Measurements from ENCODE around the gene TBC1D5. TPM values are rescaled to one million over a fixed set of nuclear protein-coding genes. Genes with fewer than 3 reads are reported as not detected.

Gene TBC1D5
- total RNA-seq, 1 experiment from 2014 or later: 26.1 TPM

- no peak for DNase-seq (ENCODE audit: low spot score)
- Mint-ChIP-seq H3K36me3 (no peaks in the 10 kb centered on the region), H3K27ac (no peak overlapping the region), H3K4me1 (peaks cover 27% of the 10 kb centered on the region), H3K27me3 (ENCODE audit: low read depth) (no peaks in the 10 kb centered on the region), H3K9me3 (no peaks in the 10 kb centered on the region), H3K4me3 (no peak overlapping the region)
- ChIA-PET CTCF (interaction anchor here (1.0 kb wide), 1 partner anchor 635 kb away, joined by 3 read pairs; no protein-coding TSS in a partner anchor), POLR2A (no interaction called here)
- TF ChIP-seq ZNF219 (CRISPR knock-in tag; IDR thresholded peaks at IDR 0.05; ENCODE audit: borderline replicate concordance): no peak
- TF ChIP-seq, protein P1, sequence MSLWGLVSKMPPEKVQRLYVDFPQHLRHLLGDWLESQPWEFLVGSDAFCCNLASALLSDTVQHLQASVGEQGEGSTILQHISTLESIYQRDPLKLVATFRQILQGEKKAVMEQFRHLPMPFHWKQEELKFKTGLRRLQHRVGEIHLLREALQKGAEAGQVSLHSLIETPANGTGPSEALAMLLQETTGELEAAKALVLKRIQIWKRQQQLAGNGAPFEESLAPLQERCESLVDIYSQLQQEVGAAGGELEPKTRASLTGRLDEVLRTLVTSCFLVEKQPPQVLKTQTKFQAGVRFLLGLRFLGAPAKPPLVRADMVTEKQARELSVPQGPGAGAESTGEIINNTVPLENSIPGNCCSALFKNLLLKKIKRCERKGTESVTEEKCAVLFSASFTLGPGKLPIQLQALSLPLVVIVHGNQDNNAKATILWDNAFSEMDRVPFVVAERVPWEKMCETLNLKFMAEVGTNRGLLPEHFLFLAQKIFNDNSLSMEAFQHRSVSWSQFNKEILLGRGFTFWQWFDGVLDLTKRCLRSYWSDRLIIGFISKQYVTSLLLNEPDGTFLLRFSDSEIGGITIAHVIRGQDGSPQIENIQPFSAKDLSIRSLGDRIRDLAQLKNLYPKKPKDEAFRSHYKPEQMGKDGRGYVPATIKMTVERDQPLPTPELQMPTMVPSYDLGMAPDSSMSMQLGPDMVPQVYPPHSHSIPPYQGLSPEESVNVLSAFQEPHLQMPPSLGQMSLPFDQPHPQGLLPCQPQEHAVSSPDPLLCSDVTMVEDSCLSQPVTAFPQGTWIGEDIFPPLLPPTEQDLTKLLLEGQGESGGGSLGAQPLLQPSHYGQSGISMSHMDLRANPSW (CRISPR knock-in tag; conservative IDR thresholded peaks at IDR 0.05; ENCODE audit: low read depth): no peak
- TF ChIP-seq E2F5 (CRISPR knock-in tag; IDR thresholded peaks at IDR 0.05): no peak
- TF ChIP-seq CREB1 (CRISPR knock-in tag; IDR thresholded peaks at IDR 0.05): no peak
- no peak for TF ChIP-seq EMX1 (CRISPR knock-in tag; IDR thresholded peaks at IDR 0.05)
- TF ChIP-seq KAT7 (CRISPR knock-in tag; IDR thresholded peaks at IDR 0.05; ENCODE audit: borderline replicate concordance): no peak
- TF ChIP-seq MYBL2 (CRISPR knock-in tag; IDR thresholded peaks at IDR 0.05): no peak
- TF ChIP-seq ZNF317 (CRISPR knock-in tag; IDR thresholded peaks at IDR 0.05; ENCODE audit: borderline replicate concordance, low read depth): no peak
- TF ChIP-seq, protein P2, sequence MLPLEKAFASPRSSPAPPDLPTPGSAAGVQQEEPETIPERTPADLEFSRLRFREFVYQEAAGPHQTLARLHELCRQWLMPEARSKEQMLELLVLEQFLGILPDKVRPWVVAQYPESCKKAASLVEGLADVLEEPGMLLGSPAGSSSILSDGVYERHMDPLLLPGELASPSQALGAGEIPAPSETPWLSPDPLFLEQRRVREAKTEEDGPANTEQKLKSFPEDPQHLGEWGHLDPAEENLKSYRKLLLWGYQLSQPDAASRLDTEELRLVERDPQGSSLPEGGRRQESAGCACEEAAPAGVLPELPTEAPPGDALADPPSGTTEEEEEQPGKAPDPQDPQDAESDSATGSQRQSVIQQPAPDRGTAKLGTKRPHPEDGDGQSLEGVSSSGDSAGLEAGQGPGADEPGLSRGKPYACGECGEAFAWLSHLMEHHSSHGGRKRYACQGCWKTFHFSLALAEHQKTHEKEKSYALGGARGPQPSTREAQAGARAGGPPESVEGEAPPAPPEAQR (CRISPR knock-in tag; IDR thresholded peaks at IDR 0.05): no peak
- no peak for TF ChIP-seq JAZF1 (CRISPR knock-in tag; IDR thresholded peaks at IDR 0.05)
- TF ChIP-seq USF1 (CRISPR knock-in tag; IDR thresholded peaks at IDR 0.05): no peak
- no peak for TF ChIP-seq GTF2I (CRISPR knock-in tag; conservative IDR thresholded peaks at IDR 0.05)
- no peak for TF ChIP-seq CREM (CRISPR knock-in tag; IDR thresholded peaks at IDR 0.05)
- TF ChIP-seq RELA (CRISPR knock-in tag; IDR thresholded peaks at IDR 0.05; ENCODE audit: borderline replicate concordance): no peak
- no peak for TF ChIP-seq MAX (CRISPR knock-in tag; IDR thresholded peaks at IDR 0.05)
- peak; percentile 41; the same call in 1 of the 2 replicates for ATAC-seq
Observed at GRCh38 chr3:17192995-17193394, 549.4 kb downstream of the TBC1D5 start.

DNA sequence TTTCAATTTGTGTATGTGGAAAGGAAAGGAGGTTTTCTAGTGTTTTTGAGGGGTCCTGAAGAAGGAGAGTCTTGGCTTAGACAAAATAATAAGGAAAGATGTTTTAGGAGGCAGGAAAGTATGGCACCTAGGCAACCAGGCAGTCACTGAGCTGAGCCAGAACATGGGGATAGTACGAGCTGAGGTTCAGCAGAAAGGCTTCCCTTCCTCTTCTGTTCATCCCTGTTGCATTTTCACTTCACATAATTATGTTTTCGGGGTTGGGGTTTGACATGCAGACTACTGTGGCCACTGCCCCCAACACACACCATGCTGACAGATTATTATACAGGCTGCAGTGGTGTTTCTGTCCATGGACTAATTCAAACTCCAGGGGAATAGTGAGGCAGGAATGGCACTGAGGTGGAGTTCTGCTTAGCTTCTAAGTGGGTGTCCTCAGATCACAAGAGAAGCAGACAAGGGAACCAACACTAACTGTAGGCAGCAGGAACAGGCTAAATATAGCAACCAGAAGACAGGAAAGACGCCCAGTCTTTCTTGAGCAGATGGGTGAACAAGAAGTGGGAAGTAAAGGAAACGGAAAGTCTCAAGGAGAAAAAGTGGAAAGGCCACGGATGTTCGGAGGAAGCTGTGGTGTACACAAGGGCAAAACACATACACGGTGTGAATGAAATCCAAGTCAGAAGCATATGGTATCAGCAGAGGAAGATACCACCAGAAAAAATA lies 551.9 kb downstream of the TBC1D5 start:
- POLR2A ChIA-PET: no interaction called here
- no peak for ATAC-seq
- CTCF ChIA-PET: no interaction called here
- TF ChIP-seq CTCF (IDR thresholded peaks at IDR 0.05) (no peak), HMGXB4 (CRISPR knock-in tag; IDR thresholded peaks at IDR 0.05) (no peak), OVOL2 (CRISPR knock-in tag; IDR thresholded peaks at IDR 0.05; ENCODE audit: borderline replicate concordance) (no peak), NFATC4 (CRISPR knock-in tag; IDR thresholded peaks at IDR 0.05) (no peak), ZNF423 (CRISPR knock-in tag; IDR thresholded peaks at IDR 0.05) (no peak), ATF1 (CRISPR knock-in tag; IDR thresholded peaks at IDR 0.05) (no peak), ZNF416 (CRISPR knock-in tag; IDR thresholded peaks at IDR 0.05) (no peak)

More for the DNA sequence above, 551.9 kb downstream of the TBC1D5 start:
- Mint-ChIP-seq H3K27ac (no peak overlapping the region; the same call in none of the 2 replicates), H3K4me3 (no peak overlapping the region), H3K4me1 (peaks cover 30% of the 10 kb centered on the region), H3K27me3 (ENCODE audit: low read depth) (no peaks in the 10 kb centered on the region), H3K36me3 (no peaks in the 10 kb centered on the region), H3K9me3 (no peaks in the 10 kb centered on the region)
- DNase-seq (ENCODE audit: low spot score): no peak

Measured in WTC11 (cell line).